GOT3 (cell line): ENCODE results near the gene SMPX.

Source experiments
- DNase-seq: peaks from one replicate; lab custom pipeline; 2025; ENCODE audit warnings: mixed read lengths; lab: John Stamatoyannopoulos, UW

Gene SMPX

GRCh38 chrX:21657318-21658151 lies 100.4 kb downstream of the SMPX start:
- DNase-seq, result no peak

GRCh38 chrX:21656587-21657317 lies 101.2 kb downstream of the SMPX start:
- DNase-seq, result no peak
